Uterus (tissue), 4 donors: Measurements from ENCODE around the gene DYNC1LI1. TPM values are rescaled to one million over a fixed set of nuclear protein-coding genes. Genes with fewer than 3 reads are reported as not detected.

Experiments
- DNase-seq, 2 donors: peaks; one replicate each; pipeline ENCODE4 v3.0.0-alpha.2; 2019 to 2020
- H3K27ac ChIP-seq, 2 donors: fragments of 200-600 bp; sonication (generic); 1 replicate in 1 of 2; 2 replicates in 1 of 2; pipeline ENCODE4 v1.5.1; 2016 to 2018
- H3K27me3 ChIP-seq, 2 donors: fragments of 200-600 bp; sonication (generic); one replicate each; pipeline ENCODE4 v1.5.1; 2018 to 2019; ENCODE audit warnings: control low read depth in 1 of 2
- H3K36me3 ChIP-seq, 2 donors: fragments of 200-600 bp; sonication (generic); one replicate each; pipeline ENCODE4 v1.5.1; 2019; ENCODE audit warnings: control low read depth in 1 of 2
- H3K4me1 ChIP-seq, 2 donors: fragments of 200-600 bp; sonication (generic); one replicate each; pipeline ENCODE4 v1.5.1; 2018 to 2019; ENCODE audit warnings: control low read depth in 1 of 2
- H3K4me3 ChIP-seq, 2 donors: fragments of 200-600 bp; sonication (generic); 1 replicate in 1 of 2; 2 replicates in 1 of 2; pipeline ENCODE4 v1.5.1; 2018 to 2019; ENCODE audit warnings: mild to moderate bottlenecking in 1 of 2
- H3K9me3 ChIP-seq, 2 donors: fragments of 200-600 bp; sonication (generic); one replicate each; pipeline ENCODE4 v1.5.1; 2019; ENCODE audit warnings: control low read depth in 1 of 2
- POLR2A ChIP-seq, 2 donors: fragments of 450-650 bp; IDR thresholded peaks; one replicate each; pipeline ENCODE4 v1.6.1; 2016; ENCODE audit warnings: antibody characterized with exemption in 2 of 2, mild to moderate bottlenecking in 1 of 2, moderate library complexity in 1 of 2
- intact Hi-C: fragments of 100-400 bp; cut with DNase I; formaldehyde crosslinking; loops from one replicate; pipeline ENCODE4 v1.15.1; 2023; ENCODE audit warnings: low total_unique reads
- total RNA-seq, 4 donors: library from RNA; depleted of rRNA in 3 of 4; stranded (reverse); fragments of >200 nt in 3 of 4; gene quantifications; one replicate each; pipeline versions ENCODE4 v1.1.0 to v1.2.4, GENCODE V29; 2014 to 2023
- TF ChIP-seq, protein P1 (sequence below), 4 experiments: fragments of 200-600 bp in 2 of 4; fragments of 450-650 bp in 2 of 4; sonication (generic) in 2 of 4; IDR thresholded peaks; one replicate each; pipeline ENCODE4 v1.5.1; 2016 to 2019; ENCODE audit warnings: antibody characterized with exemption in 4 of 4, mild to moderate bottlenecking in 2 of 4, moderate library complexity in 1 of 4
- donor health status: DM: yes; HTN: yes; CAD: no.

DYNC1LI1 gene
- total RNA-seq = 10 to 100 TPM in 3 of 4 donors, 1 to 10 TPM in 1; 9.5 to 65.9 (median 41.0) TPM

DNA sequence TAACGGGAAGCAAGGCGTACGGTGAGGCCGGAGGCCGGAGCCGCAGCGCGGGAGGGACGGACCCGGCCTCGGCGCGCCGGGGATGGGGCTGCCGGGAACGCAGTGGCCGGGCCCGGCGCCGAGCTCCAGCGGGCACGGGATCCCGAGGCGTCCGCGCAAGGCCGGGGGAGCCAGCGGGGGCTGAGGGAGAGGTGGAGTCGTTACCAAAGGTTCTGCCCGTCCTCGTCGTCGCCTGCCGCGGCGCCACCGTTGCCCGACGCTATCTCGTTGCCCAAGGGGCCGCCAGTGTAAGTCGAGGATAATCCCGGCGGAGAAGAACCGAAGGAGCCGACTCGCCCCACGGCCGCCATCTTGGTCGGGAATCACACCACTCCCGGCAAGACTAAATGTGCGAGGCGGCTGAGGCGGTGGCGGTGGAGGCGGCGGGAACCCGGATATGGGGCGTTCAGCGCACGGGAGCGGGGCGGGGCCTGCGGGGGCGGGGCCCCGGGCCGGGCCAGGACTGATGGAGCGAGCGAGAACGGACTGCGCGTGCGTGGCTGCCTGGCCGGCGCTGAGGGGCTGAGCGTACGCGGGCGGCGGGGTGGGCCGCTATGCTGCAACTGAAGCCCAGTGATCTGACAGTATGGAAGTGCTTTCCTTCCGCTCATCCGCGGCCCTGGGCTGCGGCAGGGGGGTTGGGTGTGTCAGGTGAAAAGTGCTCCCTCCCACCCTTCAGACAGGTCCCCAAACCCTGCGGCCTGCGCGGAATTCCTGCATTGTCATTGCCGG is at the start of gene DYNC1LI1:
TSS of gene DYNC1LI1 (minus strand) at position 438 of the 771 bp plus-strand sequence. CDS start at position 350, 88 bp downstream.
- H3K9me3 ChIP-seq = no peaks in the 10 kb centered on the region
- no peaks in the 10 kb centered on the region for H3K36me3 ChIP-seq
- no peaks in the 10 kb centered on the region for H3K4me1 ChIP-seq
- peak; percentile 94 to 97 for DNase-seq
- intact Hi-C loops = no loop called here
- H3K27me3 ChIP-seq = no peaks in the 10 kb centered on the region
- H3K27ac ChIP-seq = peak within 1 kb of the TSS; percentile 96 to 99
- TF ChIP-seq, protein P1, sequence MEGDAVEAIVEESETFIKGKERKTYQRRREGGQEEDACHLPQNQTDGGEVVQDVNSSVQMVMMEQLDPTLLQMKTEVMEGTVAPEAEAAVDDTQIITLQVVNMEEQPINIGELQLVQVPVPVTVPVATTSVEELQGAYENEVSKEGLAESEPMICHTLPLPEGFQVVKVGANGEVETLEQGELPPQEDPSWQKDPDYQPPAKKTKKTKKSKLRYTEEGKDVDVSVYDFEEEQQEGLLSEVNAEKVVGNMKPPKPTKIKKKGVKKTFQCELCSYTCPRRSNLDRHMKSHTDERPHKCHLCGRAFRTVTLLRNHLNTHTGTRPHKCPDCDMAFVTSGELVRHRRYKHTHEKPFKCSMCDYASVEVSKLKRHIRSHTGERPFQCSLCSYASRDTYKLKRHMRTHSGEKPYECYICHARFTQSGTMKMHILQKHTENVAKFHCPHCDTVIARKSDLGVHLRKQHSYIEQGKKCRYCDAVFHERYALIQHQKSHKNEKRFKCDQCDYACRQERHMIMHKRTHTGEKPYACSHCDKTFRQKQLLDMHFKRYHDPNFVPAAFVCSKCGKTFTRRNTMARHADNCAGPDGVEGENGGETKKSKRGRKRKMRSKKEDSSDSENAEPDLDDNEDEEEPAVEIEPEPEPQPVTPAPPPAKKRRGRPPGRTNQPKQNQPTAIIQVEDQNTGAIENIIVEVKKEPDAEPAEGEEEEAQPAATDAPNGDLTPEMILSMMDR (IDR thresholded peaks at IDR 0.05) = peak in 1 of 4 experiments; percentile 11
- TF ChIP-seq POLR2A (IDR thresholded peaks at IDR 0.05) = peak; percentile 56 to 78
- H3K4me3 ChIP-seq = peak within 1 kb of the TSS; percentile 76 to 96

GRCh38 chr3:32619395-32619794 is 48.7 kb upstream of the DYNC1LI1 start:
- no peaks in the 10 kb centered on the region for H3K4me1 ChIP-seq
- TF ChIP-seq POLR2A (IDR thresholded peaks at IDR 0.05) = no peak
- TF ChIP-seq, protein P1 (IDR thresholded peaks at IDR 0.05) = no peak
- intact Hi-C loops = no loop called here
- no peaks in the 10 kb centered on the region for H3K27me3 ChIP-seq
- no peak overlapping the region for H3K4me3 ChIP-seq
- no peaks in the 10 kb centered on the region for H3K36me3 ChIP-seq
- H3K27ac ChIP-seq = no peak overlapping the region
- no peak for DNase-seq
- no peaks in the 10 kb centered on the region for H3K9me3 ChIP-seq

DNA sequence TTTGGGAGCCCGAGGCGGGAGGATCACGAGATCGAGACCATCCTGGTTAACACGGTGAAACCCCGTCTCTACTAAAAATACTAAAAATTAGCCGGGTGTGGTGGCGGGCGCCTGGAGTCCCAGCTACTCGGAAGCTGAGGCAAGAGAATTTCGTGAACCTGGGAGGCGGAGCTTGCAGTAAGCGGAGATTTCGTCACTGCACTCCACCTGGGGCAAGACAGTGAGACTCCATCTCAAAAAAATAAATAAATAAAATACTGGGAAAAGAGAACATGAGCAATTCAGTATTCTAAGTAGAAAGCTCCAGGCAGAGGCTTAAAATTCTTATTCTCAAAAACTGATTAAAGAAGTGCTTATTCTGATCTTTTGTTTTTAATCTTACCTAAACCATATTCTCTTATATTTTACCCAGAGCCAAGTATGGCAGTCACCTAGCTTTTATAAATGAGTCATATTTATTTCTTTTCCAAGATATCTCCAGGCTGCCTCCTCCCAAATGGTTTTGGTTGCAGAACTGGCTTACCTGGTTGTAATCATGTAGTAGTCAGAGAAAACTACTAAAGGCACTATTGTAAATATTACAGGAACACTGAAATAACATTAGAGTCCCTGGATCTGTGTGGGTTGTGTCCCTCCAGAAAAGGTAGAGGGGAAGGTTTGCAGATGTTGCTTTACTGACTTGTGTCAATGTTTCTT is 45.8 kb upstream of the DYNC1LI1 start:
- Histone ChIP-seq H3K4me3 (no peak overlapping the region), H3K27me3 (no peaks in the 10 kb centered on the region), H3K9me3 (no peaks in the 10 kb centered on the region), H3K4me1 (no peaks in the 10 kb centered on the region), H3K36me3 (no peaks in the 10 kb centered on the region), H3K27ac (no peak overlapping the region)
- intact Hi-C loops = no loop called here
- no peak for TF ChIP-seq POLR2A (IDR thresholded peaks at IDR 0.05)
- TF ChIP-seq, protein P1 (IDR thresholded peaks at IDR 0.05) = no peak
- DNase-seq = no peak

- H3K27ac ChIP-seq = no peak overlapping the region
- H3K36me3 ChIP-seq = no peaks in the 10 kb centered on the region
- H3K9me3 ChIP-seq = no peaks in the 10 kb centered on the region
- no peak overlapping the region for H3K4me3 ChIP-seq
- no peak for DNase-seq
- no peaks in the 10 kb centered on the region for H3K27me3 ChIP-seq
- TF ChIP-seq, protein P1 (IDR thresholded peaks at IDR 0.05) = no peak
- TF ChIP-seq POLR2A (IDR thresholded peaks at IDR 0.05) = no peak
- intact Hi-C loops = no loop called here
- H3K4me1 ChIP-seq = no peaks in the 10 kb centered on the region
Measured at GRCh38 chr3:32614956-32615355, 44.3 kb upstream of the DYNC1LI1 start.

DNA sequence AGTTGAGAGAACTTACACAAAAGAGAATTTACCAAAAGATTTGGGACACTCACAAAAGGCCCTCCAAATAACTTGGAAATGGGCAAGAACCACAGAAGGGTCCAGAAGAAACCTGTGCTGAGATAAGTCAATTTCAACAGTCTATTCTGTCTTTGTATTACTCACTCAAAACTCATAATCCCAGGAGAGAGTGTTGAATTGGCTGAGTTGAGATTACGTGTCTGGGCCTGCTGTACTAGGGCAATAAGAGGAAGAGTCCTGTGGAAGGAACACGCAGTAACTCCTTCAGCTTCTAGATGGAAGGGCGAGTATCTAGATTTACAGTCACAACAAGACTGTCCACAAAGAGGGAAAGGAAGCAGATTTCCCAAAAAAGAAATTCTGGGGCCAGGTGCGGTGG is 42.5 kb upstream of the DYNC1LI1 start:
- intact Hi-C loops = no loop called here
- Histone ChIP-seq H3K27me3 (no peaks in the 10 kb centered on the region), H3K27ac (no peak overlapping the region), H3K4me1 (no peaks in the 10 kb centered on the region), H3K36me3 (no peaks in the 10 kb centered on the region), H3K9me3 (no peaks in the 10 kb centered on the region), H3K4me3 (no peak overlapping the region)
- no peak for DNase-seq
- no peak for TF ChIP-seq POLR2A (IDR thresholded peaks at IDR 0.05)
- TF ChIP-seq, protein P1 (IDR thresholded peaks at IDR 0.05) = no peak
